Kidney (tissue), 14 donors: Measurements from ENCODE around the gene PRDM16. TPM values are rescaled to one million over a fixed set of nuclear protein-coding genes. Genes with fewer than 3 reads are reported as not detected.

Experiments used
- DNase-seq, 5 donors: peaks; one replicate each; pipeline ENCODE4 v3.0.0-alpha.2; 2013 to 2020
- FAIRE-seq: peaks from 2 replicates; lab custom pipeline; 2012; peaks lifted over from hg19 to GRCh38; lab: Jason Lieb, UNC
- H3K27ac ChIP-seq, 2 donors: one replicate each; pipeline ENCODE4 v1.7.0; 2013; ENCODE audit warnings: low read depth in 2 of 2, low read length in 2 of 2, inconsistent platforms in 1 of 2
- H3K27me3 ChIP-seq: one replicate; pipeline ENCODE4 v1.7.1; 2013; ENCODE audit warnings: low read length, inconsistent platforms; ENCODE audit not compliant: control insufficient read depth, insufficient read depth
- H3K36me3 ChIP-seq, 3 donors: one replicate each; pipeline versions ENCODE4 v1.7.0 to v1.7.1; 2013; ENCODE audit warnings: low read length in 3 of 3, control low read depth in 1 of 3, inconsistent platforms in 1 of 3; ENCODE audit not compliant: insufficient read depth in 3 of 3, control insufficient read depth in 2 of 3
- H3K4me1 ChIP-seq, 3 donors: one replicate each; pipeline versions ENCODE4 v1.7.0 to v1.7.1; 2013; ENCODE audit warnings: low read length in 3 of 3, inconsistent platforms in 1 of 3, low read depth in 1 of 3; ENCODE audit not compliant: control insufficient read depth in 2 of 3, insufficient read depth in 2 of 3
- H3K4me3 ChIP-seq, 3 donors: one replicate each; pipeline versions ENCODE4 v1.7.0 to v1.8.1; 2013; ENCODE audit warnings: low read length in 3 of 3, control low read depth in 1 of 3, inconsistent platforms in 1 of 3
- H3K9ac ChIP-seq, 3 donors: one replicate each; pipeline versions ENCODE4 v1.7.0 to v1.7.1; 2013; ENCODE audit warnings: low read length in 3 of 3, control low read depth in 1 of 3, inconsistent platforms in 1 of 3
- H3K9me3 ChIP-seq, 3 donors: one replicate each; pipeline versions ENCODE4 v1.7.0 to v1.7.1; 2013; ENCODE audit warnings: low read length in 3 of 3, control low read depth in 1 of 3, inconsistent platforms in 1 of 3; ENCODE audit not compliant: control insufficient read depth in 2 of 3, insufficient read depth in 1 of 3
- intact Hi-C: fragments of 100-400 bp; cut with DNase I; formaldehyde crosslinking; loops from one replicate; pipeline ENCODE4 v1.11.1; 2022
- polyA plus RNA-seq: library from polyadenylated mRNA; stranded (reverse); fragments of 350-450 nt; fragmentation: Illumina TruSeq; extraction: RNeasy Lipid Tissue Mini Kit (QIAGEN cat#74804); gene quantifications from one replicate; pipeline ENCODE4 v1.2.3, GENCODE V29; 2014; ENCODE audit warnings: low read depth, low replicate concordance; ENCODE audit not compliant: insufficient read depth
- total RNA-seq: library from RNA; stranded (reverse); fragmentation: NEBNext Ultra II Directional; extraction: Animal tissue kit (Norgen Biotek cat#: 25700); gene quantifications from one replicate; pipeline ENCODE4 v1.2.1, GENCODE V29; 2021
- TF ChIP-seq, protein P1 (sequence below): IDR thresholded peaks from 3 replicates; pipeline ENCODE4 v1.5.1; 2012; ENCODE audit warnings: mild to moderate bottlenecking, moderate library complexity, borderline replicate concordance; ENCODE audit not compliant: insufficient read depth; ENCODE audit errors: extremely low read depth
- donor health status: control.
- donor health status: control.
- donor health status: control.
- donor health status: control.
- donor health status: control.
- donor health status: DM: yes; HTN: yes; CAD: no.
- donor health status: Normal renal cell carcinoma (clear cell type).

Gene PRDM16
- total and polyA plus RNA-seq, 2 donors from 2014 or later = 3.0 to 21.9 TPM

GRCh38 chr1:3333903-3334302, 264.9 kb downstream of the PRDM16 start:
- TF ChIP-seq, protein P1, sequence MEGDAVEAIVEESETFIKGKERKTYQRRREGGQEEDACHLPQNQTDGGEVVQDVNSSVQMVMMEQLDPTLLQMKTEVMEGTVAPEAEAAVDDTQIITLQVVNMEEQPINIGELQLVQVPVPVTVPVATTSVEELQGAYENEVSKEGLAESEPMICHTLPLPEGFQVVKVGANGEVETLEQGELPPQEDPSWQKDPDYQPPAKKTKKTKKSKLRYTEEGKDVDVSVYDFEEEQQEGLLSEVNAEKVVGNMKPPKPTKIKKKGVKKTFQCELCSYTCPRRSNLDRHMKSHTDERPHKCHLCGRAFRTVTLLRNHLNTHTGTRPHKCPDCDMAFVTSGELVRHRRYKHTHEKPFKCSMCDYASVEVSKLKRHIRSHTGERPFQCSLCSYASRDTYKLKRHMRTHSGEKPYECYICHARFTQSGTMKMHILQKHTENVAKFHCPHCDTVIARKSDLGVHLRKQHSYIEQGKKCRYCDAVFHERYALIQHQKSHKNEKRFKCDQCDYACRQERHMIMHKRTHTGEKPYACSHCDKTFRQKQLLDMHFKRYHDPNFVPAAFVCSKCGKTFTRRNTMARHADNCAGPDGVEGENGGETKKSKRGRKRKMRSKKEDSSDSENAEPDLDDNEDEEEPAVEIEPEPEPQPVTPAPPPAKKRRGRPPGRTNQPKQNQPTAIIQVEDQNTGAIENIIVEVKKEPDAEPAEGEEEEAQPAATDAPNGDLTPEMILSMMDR = no peak
- H3K9ac ChIP-seq = no peak overlapping the region
- intact Hi-C loops = no loop called here
- no peak for FAIRE-seq
- peaks cover 6% of the 10 kb centered on the region for H3K27me3 ChIP-seq
- H3K27ac ChIP-seq = no peak overlapping the region
- H3K4me1 ChIP-seq = peaks cover 0 to 25% (median 0%) of the 10 kb centered on the region in 3 donors
- H3K36me3 ChIP-seq = no peaks in the 10 kb centered on the region
- no peak for DNase-seq
- peaks cover 0 to 3% (median 0%) of the 10 kb centered on the region in 3 donors for H3K9me3 ChIP-seq
- H3K4me3 ChIP-seq = no peak overlapping the region

GRCh38 chr1:3334366-3334765, 265.4 kb downstream of the PRDM16 start:
- TF ChIP-seq, protein P1 = no peak
- no peak for DNase-seq
- H3K9ac ChIP-seq = no peak overlapping the region
- no peak for FAIRE-seq
- peaks cover 0 to 3% (median 0%) of the 10 kb centered on the region in 3 donors for H3K9me3 ChIP-seq
- intact Hi-C loops = no loop called here
- no peak overlapping the region for H3K27ac ChIP-seq
- H3K4me3 ChIP-seq = no peak overlapping the region
- no peaks in the 10 kb centered on the region for H3K36me3 ChIP-seq
- H3K27me3 ChIP-seq = peaks cover 6% of the 10 kb centered on the region
- peaks cover 0 to 29% (median 0%) of the 10 kb centered on the region in 3 donors for H3K4me1 ChIP-seq

GRCh38 chr1:3335754-3336640, 267.0 kb downstream of the PRDM16 start:
- FAIRE-seq = no peak
- H3K27ac ChIP-seq = no peak overlapping the region
- H3K9me3 ChIP-seq = peaks cover 0 to 3% (median 0%) of the 10 kb centered on the region in 3 donors
- TF ChIP-seq, protein P1 = no peak
- no peaks in the 10 kb centered on the region for H3K36me3 ChIP-seq
- no peak for DNase-seq
- no peak overlapping the region for H3K9ac ChIP-seq
- H3K4me1 ChIP-seq = peaks cover 0 to 41% (median 0%) of the 10 kb centered on the region in 3 donors
- intact Hi-C loops = no loop called here
- H3K27me3 ChIP-seq = peaks cover 6% of the 10 kb centered on the region
- H3K4me3 ChIP-seq = no peak overlapping the region
